Lower leg skin (tissue), 3 donors: ENCODE measurements around the gene CEP85.

Source experiments
- CTCF ChIP-seq, 3 donors: fragments of 450-650 bp; IDR thresholded peaks; one replicate each; pipeline ENCODE4 v1.5.1; 2016; ENCODE audit warnings: antibody characterized with exemption in 3 of 3, mild to moderate bottlenecking in 3 of 3, moderate library complexity in 2 of 3
- POLR2A ChIP-seq, 2 donors: fragments of 450-650 bp; IDR thresholded peaks; one replicate each; pipeline ENCODE4 v1.6.1; 2016 to 2017; ENCODE audit warnings: antibody characterized with exemption in 2 of 2, mild to moderate bottlenecking in 1 of 2, moderate library complexity in 1 of 2

GRCh38 chr1:26305667-26306289, 71.8 kb downstream of the CEP85 start:
- no peak for TF ChIP-seq CTCF (IDR thresholded peaks at IDR 0.05)
- TF ChIP-seq POLR2A (IDR thresholded peaks at IDR 0.05): no peak
